KMS-11 (cell line): Measurements from ENCODE around the gene PIEZO2.

Source experiments
- H2AFZ ChIP-seq: fragments of 200-600 bp; sonication (generic); 2 replicates; pipeline ENCODE4 v1.6.1; 2016; ENCODE audit warnings: antibody characterized with exemption, mixed run types, low read depth
- H3K27ac ChIP-seq: fragments of 200-600 bp; sonication (generic); 2 replicates; pipeline ENCODE4 v1.6.1; 2016; ENCODE audit warnings: mild to moderate bottlenecking, mixed run types
- H3K27me3 ChIP-seq: fragments of 200-600 bp; sonication (generic); 2 replicates; pipeline ENCODE4 v1.6.1; 2017; ENCODE audit warnings: mild to moderate bottlenecking, low read depth, mixed run types, moderate library complexity; ENCODE audit not compliant: insufficient read depth
- H3K36me3 ChIP-seq: fragments of 200-600 bp; sonication (generic); 2 replicates; pipeline ENCODE4 v1.6.1; 2017; ENCODE audit warnings: mild to moderate bottlenecking, mixed run types; ENCODE audit not compliant: insufficient read depth
- H3K4me1 ChIP-seq: fragments of 200-600 bp; sonication (generic); 2 replicates; pipeline ENCODE4 v1.6.1; 2016; ENCODE audit warnings: mild to moderate bottlenecking, low read depth, mixed run types; ENCODE audit not compliant: poor library complexity, severe bottlenecking
- H3K4me2 ChIP-seq: fragments of 200-600 bp; sonication (generic); 2 replicates; pipeline ENCODE4 v1.7.0; 2016; ENCODE audit warnings: mild to moderate bottlenecking, mixed run types
- H3K4me3 ChIP-seq: fragments of 200-600 bp; sonication (generic); IDR thresholded peaks from 2 replicates; pipeline ENCODE4 v1.6.1; 2017; ENCODE audit warnings: low read depth, low read length, mixed read lengths; ENCODE audit not compliant: insufficient read depth
- H3K79me2 ChIP-seq: fragments of 200-600 bp; sonication (generic); 2 replicates; pipeline ENCODE4 v1.6.1; 2016; ENCODE audit warnings: low read depth, mixed run types; ENCODE audit not compliant: insufficient read depth
- H3K9ac ChIP-seq: fragments of 200-600 bp; sonication (generic); 2 replicates; pipeline ENCODE4 v1.6.1; 2016; ENCODE audit warnings: mild to moderate bottlenecking, mixed run types
- H4K20me1 ChIP-seq: fragments of 200-600 bp; sonication (generic); 2 replicates; pipeline ENCODE4 v1.6.1; 2016; ENCODE audit warnings: mild to moderate bottlenecking, mixed run types; ENCODE audit not compliant: insufficient read depth
- CTCF ChIP-seq: fragments of 200-600 bp; sonication (generic); conservative IDR thresholded peaks from 2 replicates; pipeline ENCODE4 v1.6.1; 2017; ENCODE audit warnings: low read depth, mild to moderate bottlenecking, antibody characterized with exemption, low read length, moderate library complexity, mixed read lengths

PIEZO2 gene

GRCh38 chr18:11064727-11065460, 84.5 kb downstream of the PIEZO2 start:
- H3K36me3 ChIP-seq: no peaks in the 10 kb centered on the region
- H3K4me1 ChIP-seq: no peaks in the 10 kb centered on the region
- no peak overlapping the region for H2AFZ ChIP-seq
- no peaks in the 10 kb centered on the region for H3K27me3 ChIP-seq
- no peaks in the 10 kb centered on the region for H3K79me2 ChIP-seq
- no peak for TF ChIP-seq CTCF
- H3K27ac ChIP-seq: no peak overlapping the region
- H3K4me2 ChIP-seq: no peak overlapping the region
- no peak overlapping the region for H3K9ac ChIP-seq
- no peaks in the 10 kb centered on the region for H4K20me1 ChIP-seq
- H3K4me3 ChIP-seq: no peak overlapping the region

- no peak overlapping the region for H3K4me3 ChIP-seq
- no peak overlapping the region for H3K9ac ChIP-seq
- no peak for TF ChIP-seq CTCF
- H3K27me3 ChIP-seq: no peaks in the 10 kb centered on the region
- no peaks in the 10 kb centered on the region for H3K36me3 ChIP-seq
- H4K20me1 ChIP-seq: no peaks in the 10 kb centered on the region
- H3K4me1 ChIP-seq: no peaks in the 10 kb centered on the region
- no peak overlapping the region for H3K4me2 ChIP-seq
- no peak overlapping the region for H3K27ac ChIP-seq
- no peak overlapping the region for H2AFZ ChIP-seq
- no peaks in the 10 kb centered on the region for H3K79me2 ChIP-seq
Observed at GRCh38 chr18:11064106-11064505, 85.3 kb downstream of the PIEZO2 start.

- H3K27ac ChIP-seq: no peak overlapping the region
- no peaks in the 10 kb centered on the region for H3K36me3 ChIP-seq
- no peaks in the 10 kb centered on the region for H3K4me1 ChIP-seq
- no peaks in the 10 kb centered on the region for H3K27me3 ChIP-seq
- no peak overlapping the region for H2AFZ ChIP-seq
- H3K4me3 ChIP-seq: no peak overlapping the region
- H3K4me2 ChIP-seq: no peak overlapping the region
- TF ChIP-seq CTCF: no peak
- H3K9ac ChIP-seq: no peak overlapping the region
- no peaks in the 10 kb centered on the region for H4K20me1 ChIP-seq
- no peaks in the 10 kb centered on the region for H3K79me2 ChIP-seq
Observed at GRCh38 chr18:11055721-11056120, 93.6 kb downstream of the PIEZO2 start.

- Histone ChIP-seq H3K27ac (no peak overlapping the region), H3K4me1 (no peaks in the 10 kb centered on the region), H4K20me1 (no peaks in the 10 kb centered on the region), H3K36me3 (no peaks in the 10 kb centered on the region), H3K27me3 (no peaks in the 10 kb centered on the region), H2AFZ (no peak overlapping the region), H3K9ac (no peak overlapping the region), H3K4me3 (no peak overlapping the region), H3K4me2 (no peak overlapping the region), H3K79me2 (no peaks in the 10 kb centered on the region)
- no peak for TF ChIP-seq CTCF
Observed at GRCh38 chr18:11054497-11054896, 94.9 kb downstream of the PIEZO2 start.
